GM18951 (cell line): Measurements from ENCODE around the gene UFD1.

Experiments
- POLR2A ChIP-seq: IDR thresholded peaks from 4 replicates; pipeline ENCODE4 v1.6.1; 2011; ENCODE audit warnings: mild to moderate bottlenecking; ENCODE audit not compliant: insufficient read length, insufficient read depth; ENCODE audit errors: extremely low read depth
- in situ Hi-C: fragments of 300-500 bp; cut with MboI; formaldehyde crosslinking; loops from one replicate; pipeline ENCODE4 v1.12.0; 2022; ENCODE audit warnings: low sequenced_read_pairs, mixed read lengths, inconsistent platforms; ENCODE audit not compliant: unreplicated experiment

UFD1 gene

DNA sequence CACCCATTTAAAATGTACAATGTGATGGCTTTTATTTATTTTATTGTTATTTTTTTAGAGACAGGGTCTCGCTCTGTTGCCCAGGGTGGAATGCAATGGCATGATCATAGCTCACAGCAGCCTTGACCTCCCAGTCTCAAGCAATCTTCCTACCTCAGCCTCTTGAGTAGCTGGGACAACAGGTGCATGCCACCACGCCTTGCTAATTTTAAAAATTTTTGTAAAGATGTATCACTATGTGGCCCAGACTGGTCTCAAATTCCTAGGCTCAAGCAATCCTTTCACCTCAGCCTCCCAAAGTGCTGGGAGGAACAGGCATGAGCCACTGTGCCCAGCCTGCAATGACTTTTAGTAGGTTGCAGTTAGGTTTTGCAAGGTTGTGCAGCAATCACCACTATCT is 30.9 kb upstream of the UFD1 start:
- in situ Hi-C loops = no loop called here
- no peak for TF ChIP-seq POLR2A

- in situ Hi-C loops = no loop called here
- no peak for TF ChIP-seq POLR2A
Measured at GRCh38 chr22:19509191-19509590, 30.2 kb upstream of the UFD1 start.

DNA sequence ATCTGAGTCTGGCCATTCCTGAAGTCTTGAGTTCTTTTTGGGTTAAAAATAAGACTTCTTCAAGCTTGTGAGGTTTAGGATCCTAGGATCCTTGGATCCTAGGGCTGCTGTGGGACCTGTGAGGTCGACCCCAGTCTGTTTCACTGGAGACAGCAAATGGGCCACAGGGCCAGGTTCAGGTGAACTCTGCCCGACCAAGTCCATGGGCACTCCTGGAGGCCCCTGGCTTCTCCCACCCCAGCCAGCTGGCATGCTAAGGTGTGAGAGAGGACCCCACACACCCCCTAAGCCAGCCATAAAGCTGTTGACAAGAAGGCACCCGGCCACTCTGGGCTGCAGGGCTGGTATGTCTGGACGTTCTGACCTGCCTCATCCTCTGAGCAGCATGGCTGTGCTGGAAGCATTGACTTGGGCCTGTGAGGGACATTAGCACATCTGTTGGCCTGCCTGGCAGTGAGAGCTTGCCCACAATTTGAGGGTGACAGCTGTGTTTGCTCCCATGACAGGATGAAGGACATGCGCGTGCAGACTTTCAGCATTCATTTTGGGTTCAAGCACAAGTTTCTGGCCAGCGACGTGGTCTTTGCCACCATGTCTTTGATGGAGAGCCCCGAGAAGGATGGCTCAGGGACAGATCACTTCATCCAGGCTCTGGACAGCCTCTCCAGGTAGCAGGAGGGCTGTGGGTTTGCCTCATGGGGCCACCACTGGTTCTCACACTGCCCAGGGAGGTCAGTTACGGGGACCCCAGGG is 29.2 kb upstream of the UFD1 start:
- in situ Hi-C loops = no loop called here
- TF ChIP-seq POLR2A = no peak

GRCh38 chr22:19507534-19507861 is 28.5 kb upstream of the UFD1 start:
- TF ChIP-seq POLR2A = no peak
- in situ Hi-C loops = no loop called here

DNA sequence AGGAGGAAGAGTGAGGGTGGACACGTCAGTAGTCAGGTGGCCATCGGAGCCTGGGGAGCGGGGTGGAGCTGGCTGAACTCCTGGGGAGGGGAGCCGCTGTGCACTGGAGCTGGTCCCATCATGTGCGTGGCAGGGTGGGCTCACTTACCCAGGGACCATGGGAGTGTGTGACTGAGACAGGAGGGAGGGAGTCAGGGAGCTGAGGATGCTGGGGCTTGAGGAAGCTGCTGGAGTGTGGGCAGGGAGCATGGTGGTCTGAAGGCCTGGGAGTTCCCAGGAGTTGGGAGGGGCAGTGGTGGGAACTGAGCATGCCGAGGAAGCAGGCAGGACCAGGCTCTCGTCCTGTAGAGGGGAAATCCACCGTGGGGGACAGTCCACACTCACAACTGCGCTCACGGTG is 27.2 kb upstream of the UFD1 start:
- TF ChIP-seq POLR2A = no peak
- in situ Hi-C loops = no loop called here

GRCh38 chr22:19505735-19506126 is 26.7 kb upstream of the UFD1 start:
- in situ Hi-C loops = no loop called here
- TF ChIP-seq POLR2A = no peak

- no peak for TF ChIP-seq POLR2A
- in situ Hi-C loops = no loop called here
Measured at GRCh38 chr22:19504900-19505734, 26.1 kb upstream of the UFD1 start.

DNA sequence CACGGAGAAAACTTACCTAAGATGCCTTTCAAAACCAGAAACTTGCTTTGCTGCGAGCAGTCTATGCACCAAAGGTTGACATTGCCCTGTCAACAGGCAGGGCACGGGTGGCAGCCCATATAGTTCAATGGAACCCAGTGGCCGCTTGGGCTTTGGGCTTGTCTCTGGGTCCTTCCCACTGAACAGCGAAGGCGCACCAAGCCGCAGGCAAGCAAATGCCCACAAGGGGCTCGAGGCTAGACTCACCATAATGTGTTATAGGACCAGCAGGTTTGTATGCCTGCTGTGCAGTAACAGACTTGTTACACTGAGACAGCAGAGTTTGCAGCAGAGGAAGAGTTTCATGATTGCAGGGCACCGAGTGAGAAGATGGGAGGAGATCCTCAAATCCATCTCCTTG is 24.9 kb upstream of the UFD1 start:
- in situ Hi-C loops = no loop called here
- no peak for TF ChIP-seq POLR2A

DNA sequence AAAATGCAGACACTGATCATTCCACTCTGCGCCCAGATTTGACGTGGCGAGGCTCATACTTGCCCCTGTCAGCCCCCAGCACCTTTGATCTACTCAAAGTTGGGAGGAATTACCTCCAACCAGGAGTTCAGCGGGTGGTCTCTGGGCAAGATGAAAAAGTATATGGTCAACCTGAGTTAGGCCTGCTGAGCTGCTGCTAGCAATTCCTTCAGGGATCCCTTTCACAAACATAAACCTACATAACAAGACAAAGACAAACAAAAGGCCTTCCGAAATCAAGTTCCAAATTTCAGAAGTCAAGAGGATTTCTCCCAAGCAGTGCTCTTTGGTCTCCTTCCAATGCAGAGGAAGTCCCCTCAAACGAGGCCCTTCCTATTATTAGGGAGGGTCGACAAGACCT is 24.4 kb upstream of the UFD1 start:
- no peak for TF ChIP-seq POLR2A
- in situ Hi-C loops = no loop called here

GRCh38 chr22:19501897-19502447 is 23.0 kb upstream of the UFD1 start:
- in situ Hi-C loops = no loop called here
- TF ChIP-seq POLR2A = no peak

GRCh38 chr22:19499880-19500242 is 20.9 kb upstream of the UFD1 start:
- in situ Hi-C loops = no loop called here
- no peak for TF ChIP-seq POLR2A

- in situ Hi-C loops = no loop called here
- TF ChIP-seq POLR2A = no peak
Measured at GRCh38 chr22:19499236-19499879, 20.4 kb upstream of the UFD1 start.

DNA sequence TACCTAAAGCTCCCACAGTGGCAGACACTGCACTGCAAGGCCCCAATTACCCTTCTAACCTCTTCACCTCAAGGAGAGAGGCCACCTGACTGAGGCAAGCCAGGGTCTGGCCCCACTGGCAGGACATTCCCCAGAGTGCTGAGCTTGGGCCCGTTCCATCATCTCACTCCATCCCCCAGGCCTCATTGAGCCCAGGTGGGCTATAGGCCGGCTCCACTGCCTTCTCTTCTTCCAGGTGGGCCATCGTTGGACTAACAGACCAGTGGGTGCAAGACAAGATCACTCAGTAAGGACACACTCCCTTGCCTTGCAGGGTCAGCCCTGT is 19.8 kb upstream of the UFD1 start:
- no peak for TF ChIP-seq POLR2A
- in situ Hi-C loops = no loop called here
